Central memory CD8-positive, alpha-beta T cell (primary cell): Measurements from ENCODE around the gene OPCML.

Experiments
- ATAC-seq: fragments of 150-1000 bp; cut with Tn5 transposase; replicated peaks from 2 replicates; pipeline ENCODE4 v1.10.0; 2022; ENCODE audit warnings: mild to moderate bottlenecking, moderate FRiP score, moderate number of reproducible peaks; ENCODE audit not compliant: poor library complexity, severe bottlenecking; ENCODE audit errors: extremely low read depth
- DNase-seq, 2 donors: peaks; one replicate each; pipeline ENCODE4 v3.0.0; 2021; ENCODE audit warnings: low spot score in 2 of 2
- H3K27ac Mint-ChIP-seq: one replicate; pipeline ENCODE4 v1.8.0; 2022; ENCODE audit warnings: low read depth, mild to moderate bottlenecking, moderate library complexity, mixed read lengths
- H3K27me3 Mint-ChIP-seq: one replicate; pipeline ENCODE4 v1.8.0; 2022; ENCODE audit warnings: mixed read lengths
- H3K36me3 Mint-ChIP-seq: one replicate; pipeline ENCODE4 v1.8.0; 2022; ENCODE audit warnings: mild to moderate bottlenecking, moderate library complexity, mixed read lengths; ENCODE audit not compliant: insufficient read depth
- H3K4me1 Mint-ChIP-seq: one replicate; pipeline ENCODE4 v1.8.0; 2022; ENCODE audit warnings: mixed read lengths
- H3K4me3 Mint-ChIP-seq: one replicate; pipeline ENCODE4 v1.8.0; 2022; ENCODE audit warnings: mild to moderate bottlenecking, moderate library complexity, mixed read lengths
- H3K9me3 Mint-ChIP-seq: one replicate; pipeline ENCODE4 v1.8.0; 2022; ENCODE audit warnings: mixed read lengths

OPCML gene

DNA sequence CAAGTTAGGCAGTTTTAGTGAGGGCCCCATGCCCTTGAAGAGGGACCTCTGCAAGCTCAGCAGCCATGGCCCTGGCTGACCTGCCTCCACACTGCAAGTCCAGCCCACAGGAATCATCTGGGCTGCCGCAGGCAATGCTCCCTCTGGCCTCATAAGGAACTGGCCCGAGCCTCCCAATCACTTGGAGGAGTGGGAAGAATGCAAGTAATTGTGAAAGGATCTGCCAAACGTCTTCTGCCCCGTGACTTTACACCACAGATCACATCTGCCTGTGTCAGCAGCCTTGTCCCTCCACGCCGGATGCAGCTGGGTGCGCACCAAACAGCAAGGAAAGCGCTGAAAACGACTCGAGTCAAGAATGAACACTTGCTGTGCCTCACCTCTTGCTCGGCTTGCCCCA lies 23.8 kb downstream of the OPCML start:
- H3K36me3 Mint-ChIP-seq: no peaks in the 10 kb centered on the region

GRCh38 chr11:133507185-133507584 lies 25.1 kb downstream of the OPCML start:
- Mint-ChIP-seq H3K27me3 (no peaks in the 10 kb centered on the region), H3K27ac (no peak overlapping the region), H3K9me3 (peaks cover 4% of the 10 kb centered on the region), H3K4me3 (no peak overlapping the region), H3K4me1 (no peaks in the 10 kb centered on the region), H3K36me3 (no peaks in the 10 kb centered on the region)
- no peak for DNase-seq
- no peak for ATAC-seq

More for the DNA sequence above, 23.8 kb downstream of the OPCML start:
- no peaks in the 10 kb centered on the region for H3K4me1 Mint-ChIP-seq
- ATAC-seq: no peak
- no peak for DNase-seq
- no peak overlapping the region for H3K27ac Mint-ChIP-seq
- no peaks in the 10 kb centered on the region for H3K27me3 Mint-ChIP-seq
- H3K4me3 Mint-ChIP-seq: no peak overlapping the region
- H3K9me3 Mint-ChIP-seq: peaks cover 9% of the 10 kb centered on the region

DNA sequence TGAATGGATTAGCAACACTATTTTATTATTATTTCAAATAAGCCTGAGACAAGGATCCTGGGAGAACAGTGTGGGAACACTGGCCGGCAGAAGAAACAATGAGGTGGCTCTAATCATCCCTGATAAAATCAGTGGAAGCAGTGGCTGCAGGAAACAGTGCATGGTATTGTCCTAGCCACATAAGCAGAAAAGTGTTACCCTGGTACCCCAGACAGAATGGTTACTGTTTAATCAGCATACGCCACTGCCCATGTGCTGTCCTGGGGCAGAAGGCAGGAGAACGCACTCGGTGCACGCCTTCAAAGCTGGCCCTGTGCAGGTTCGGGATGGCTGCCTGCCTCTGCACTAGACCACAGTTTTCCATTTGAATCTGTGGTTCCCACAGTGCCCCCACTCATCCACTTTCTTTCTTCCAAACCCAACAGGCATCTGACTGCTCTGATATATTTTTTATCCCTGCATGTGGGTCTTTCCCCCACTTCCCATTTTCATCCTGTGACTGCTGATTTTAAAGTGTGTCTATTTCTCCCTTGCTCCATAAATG lies 25.7 kb downstream of the OPCML start:
- Mint-ChIP-seq H3K36me3 (no peaks in the 10 kb centered on the region), H3K4me1 (no peaks in the 10 kb centered on the region), H3K9me3 (peaks cover 4% of the 10 kb centered on the region), H3K4me3 (no peak overlapping the region), H3K27me3 (no peaks in the 10 kb centered on the region), H3K27ac (no peak overlapping the region)
- DNase-seq (no peak), ATAC-seq (no peak)

DNA sequence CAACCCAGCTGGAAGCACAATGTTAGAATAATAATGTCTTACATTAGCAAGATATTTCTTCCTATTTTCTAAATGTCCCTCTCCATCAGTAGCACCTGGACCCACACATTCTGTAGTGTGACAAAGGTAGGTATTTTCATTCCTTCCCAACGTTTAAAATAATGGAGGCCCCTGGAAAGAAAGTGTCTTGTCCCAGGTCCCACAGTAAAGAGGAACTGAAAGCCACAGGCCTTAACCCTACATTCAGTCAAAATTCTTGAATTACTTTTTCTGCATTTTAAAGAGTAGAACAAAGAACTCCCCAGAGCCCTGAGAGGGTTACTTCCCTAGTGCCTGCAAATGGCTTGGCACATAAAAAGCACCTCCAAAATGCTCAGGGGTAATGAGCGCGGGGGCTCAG lies 26.3 kb downstream of the OPCML start:
- ATAC-seq: no peak
- Mint-ChIP-seq H3K27ac (no peak overlapping the region), H3K9me3 (peaks cover 4% of the 10 kb centered on the region), H3K27me3 (no peaks in the 10 kb centered on the region), H3K4me1 (no peaks in the 10 kb centered on the region), H3K36me3 (no peaks in the 10 kb centered on the region), H3K4me3 (no peak overlapping the region)
- DNase-seq: no peak

GRCh38 chr11:133504906-133505305 lies 27.4 kb downstream of the OPCML start:
- Mint-ChIP-seq H3K27me3 (no peaks in the 10 kb centered on the region), H3K9me3 (peaks cover 4% of the 10 kb centered on the region), H3K27ac (no peak overlapping the region), H3K4me3 (no peak overlapping the region), H3K36me3 (no peaks in the 10 kb centered on the region), H3K4me1 (no peaks in the 10 kb centered on the region)
- DNase-seq: no peak
- ATAC-seq: no peak

DNA sequence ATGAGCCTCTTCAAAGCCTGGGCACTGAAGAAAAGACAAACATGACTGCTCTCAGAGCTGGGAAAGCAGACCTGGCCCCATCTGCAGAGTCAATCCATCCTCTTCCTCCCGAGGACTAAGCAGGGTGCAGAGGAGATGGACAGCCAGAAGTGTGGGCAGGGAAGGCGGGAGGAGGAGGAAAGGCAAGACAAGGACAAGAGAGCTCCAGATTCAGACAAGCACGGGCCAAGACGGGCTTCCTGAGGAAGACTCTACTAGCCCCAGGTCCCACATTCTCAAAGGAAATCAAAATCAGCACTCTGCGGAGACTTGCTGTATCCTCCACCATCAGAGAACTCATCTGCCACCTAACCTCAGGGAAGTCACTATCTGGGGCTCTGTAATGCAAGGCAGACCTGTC lies 28.5 kb downstream of the OPCML start:
- Mint-ChIP-seq H3K4me1 (no peaks in the 10 kb centered on the region), H3K4me3 (no peak overlapping the region), H3K27ac (no peak overlapping the region), H3K9me3 (no peaks in the 10 kb centered on the region), H3K36me3 (no peaks in the 10 kb centered on the region), H3K27me3 (no peaks in the 10 kb centered on the region)
- ATAC-seq (no peak), DNase-seq (no peak)

DNA sequence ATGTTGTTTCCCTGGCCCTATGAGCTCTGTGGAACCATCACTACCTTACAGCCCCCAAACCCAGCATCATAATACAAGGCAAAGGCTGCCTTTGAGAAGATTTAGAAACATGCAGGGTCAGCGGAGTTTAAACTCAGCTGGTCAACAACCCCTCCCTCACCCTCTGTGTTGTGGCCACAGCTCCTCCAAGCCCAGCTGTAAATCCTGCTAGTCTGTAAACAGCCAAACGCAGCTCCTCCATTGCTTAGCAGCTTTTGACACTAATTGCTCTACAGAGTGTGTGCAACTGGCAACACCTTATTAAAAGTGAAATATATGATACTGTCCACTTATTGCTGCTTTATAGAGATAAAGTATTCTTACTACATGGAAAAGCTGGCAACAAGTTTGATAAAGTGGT lies 29.1 kb downstream of the OPCML start:
- H3K36me3 Mint-ChIP-seq: no peaks in the 10 kb centered on the region
- no peaks in the 10 kb centered on the region for H3K27me3 Mint-ChIP-seq
- H3K4me3 Mint-ChIP-seq: no peak overlapping the region
- H3K27ac Mint-ChIP-seq: no peak overlapping the region
- DNase-seq: no peak
- H3K4me1 Mint-ChIP-seq: no peaks in the 10 kb centered on the region
- peaks cover 3% of the 10 kb centered on the region for H3K9me3 Mint-ChIP-seq
- no peak for ATAC-seq

- ATAC-seq (no peak), DNase-seq (no peak)
- no peak overlapping the region for H3K4me3 Mint-ChIP-seq
- H3K27ac Mint-ChIP-seq: no peak overlapping the region
- H3K4me1 Mint-ChIP-seq: no peaks in the 10 kb centered on the region
- H3K9me3 Mint-ChIP-seq: peaks cover 6% of the 10 kb centered on the region
- H3K36me3 Mint-ChIP-seq: no peaks in the 10 kb centered on the region
- H3K27me3 Mint-ChIP-seq: no peaks in the 10 kb centered on the region
Observed at GRCh38 chr11:133501643-133502539, 30.4 kb downstream of the OPCML start.

DNA sequence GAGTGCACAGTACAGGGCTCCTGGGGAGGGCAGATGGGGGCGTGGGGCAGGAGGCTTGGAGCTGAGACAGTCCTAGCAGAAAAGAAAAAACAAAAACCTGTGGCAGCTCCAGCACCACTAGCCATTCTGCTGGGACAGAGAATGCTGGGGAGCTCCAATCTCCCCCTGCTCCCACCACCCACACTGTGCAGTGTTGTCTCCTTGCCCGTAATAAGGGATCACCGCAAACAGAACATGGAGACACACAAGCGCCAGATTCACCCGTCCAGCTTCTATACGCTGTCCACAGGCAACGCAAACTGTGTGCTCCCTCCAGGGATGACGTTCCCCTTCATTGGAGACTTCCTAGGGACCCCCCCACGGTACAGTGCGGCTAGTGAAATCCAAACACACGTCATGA lies 31.4 kb downstream of the OPCML start:
- H3K27me3 Mint-ChIP-seq: no peaks in the 10 kb centered on the region
- peaks cover 6% of the 10 kb centered on the region for H3K9me3 Mint-ChIP-seq
- H3K36me3 Mint-ChIP-seq: no peaks in the 10 kb centered on the region
- H3K27ac Mint-ChIP-seq: no peak overlapping the region
- H3K4me3 Mint-ChIP-seq: no peak overlapping the region
- ATAC-seq (no peak), DNase-seq (no peak)
- no peaks in the 10 kb centered on the region for H3K4me1 Mint-ChIP-seq

DNA sequence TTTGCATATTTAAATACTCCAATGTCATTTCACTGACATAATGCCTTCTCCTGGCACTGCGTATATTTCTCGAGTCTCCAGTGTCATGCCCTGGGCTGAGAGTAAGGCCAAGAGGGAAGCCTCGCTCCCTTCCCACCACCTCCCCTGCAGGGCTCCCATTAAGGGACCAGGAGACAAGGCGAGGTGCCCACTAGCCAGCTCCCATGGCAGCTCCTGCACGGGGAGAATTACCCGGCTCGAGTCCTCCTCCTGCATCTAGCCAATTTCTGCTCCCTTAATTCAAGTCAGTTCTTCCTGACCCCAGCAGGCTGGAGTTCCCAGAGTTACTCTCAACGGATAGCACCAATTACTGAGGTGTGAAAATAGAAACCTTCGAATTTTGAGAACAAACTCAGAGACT lies 31.9 kb downstream of the OPCML start:
- Mint-ChIP-seq H3K36me3 (no peaks in the 10 kb centered on the region), H3K4me3 (no peak overlapping the region), H3K9me3 (peaks cover 6% of the 10 kb centered on the region), H3K4me1 (no peaks in the 10 kb centered on the region), H3K27ac (no peak overlapping the region), H3K27me3 (no peaks in the 10 kb centered on the region)
- no peak for ATAC-seq
- DNase-seq: no peak

- Mint-ChIP-seq H3K4me3 (no peak overlapping the region), H3K4me1 (no peaks in the 10 kb centered on the region), H3K27ac (no peak overlapping the region), H3K9me3 (peaks cover 6% of the 10 kb centered on the region), H3K27me3 (no peaks in the 10 kb centered on the region), H3K36me3 (no peaks in the 10 kb centered on the region)
- no peak for DNase-seq
- ATAC-seq: no peak
Observed at GRCh38 chr11:133498969-133499368, 33.3 kb downstream of the OPCML start.

DNA sequence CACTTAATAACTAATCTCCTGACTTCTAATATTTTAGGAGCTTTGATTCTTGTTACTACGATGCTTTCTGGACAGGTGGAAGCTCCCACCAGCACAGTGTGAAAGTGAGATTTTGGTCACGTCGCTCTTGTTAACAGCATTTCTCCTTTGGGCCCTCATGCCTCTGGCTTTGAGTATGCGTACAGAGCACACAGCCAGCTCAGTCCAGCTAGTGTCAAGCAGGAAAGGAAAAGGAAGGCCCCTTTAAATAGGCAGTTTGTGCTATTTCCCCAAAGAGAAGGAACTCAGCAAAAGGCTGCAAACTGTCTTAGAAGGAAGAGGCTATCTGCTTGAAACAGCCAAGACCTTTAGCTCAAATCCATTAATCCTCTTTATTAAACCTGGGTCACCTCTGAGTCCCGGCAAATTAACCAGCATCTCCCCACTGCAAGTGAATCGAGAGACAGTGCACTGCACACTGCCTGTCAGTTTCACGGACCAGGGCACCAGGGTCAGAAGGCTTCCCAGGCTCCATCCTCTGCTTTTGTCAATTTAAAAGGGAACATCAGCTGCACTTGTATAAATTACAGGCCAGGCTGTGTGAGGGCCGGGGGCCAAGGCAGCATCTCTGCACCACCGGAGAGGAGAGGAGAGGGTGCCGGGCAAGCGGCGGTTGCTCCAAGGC lies 34.7 kb downstream of the OPCML start:
- no peaks in the 10 kb centered on the region for H3K36me3 Mint-ChIP-seq
- no peaks in the 10 kb centered on the region for H3K4me1 Mint-ChIP-seq
- H3K4me3 Mint-ChIP-seq: no peak overlapping the region
- DNase-seq (no peak), ATAC-seq (no peak)
- no peak overlapping the region for H3K27ac Mint-ChIP-seq
- peaks cover 7% of the 10 kb centered on the region for H3K9me3 Mint-ChIP-seq
- H3K27me3 Mint-ChIP-seq: no peaks in the 10 kb centered on the region

GRCh38 chr11:133492895-133493294 lies 39.4 kb downstream of the OPCML start:
- no peaks in the 10 kb centered on the region for H3K36me3 Mint-ChIP-seq
- ATAC-seq (no peak), DNase-seq (no peak)
- H3K27ac Mint-ChIP-seq: no peak overlapping the region
- no peaks in the 10 kb centered on the region for H3K4me1 Mint-ChIP-seq
- H3K9me3 Mint-ChIP-seq: peaks cover 6% of the 10 kb centered on the region
- no peaks in the 10 kb centered on the region for H3K27me3 Mint-ChIP-seq
- H3K4me3 Mint-ChIP-seq: no peak overlapping the region
